Heart right ventricle (tissue), 16 donors: ENCODE data around the gene GFRA4. TPM values are rescaled to one million over a fixed set of nuclear protein-coding genes. Genes with fewer than 3 reads are reported as not detected.

Source experiments
- ATAC-seq, 8 donors: fragments of 200-7000 bp; cut with Tn5 transposase; one replicate each; pipeline ENCODE4 v1.9.1; 2020; ENCODE audit warnings: mild to moderate bottlenecking in 8 of 8, moderate library complexity in 8 of 8, moderate number of reproducible peaks in 1 of 8
- DNase-seq, 2 donors: peaks; one replicate each; pipeline ENCODE4 v3.0.0-alpha.2; 2020
- H3K27ac ChIP-seq, 10 donors: fragments of 200-600 bp; sonication (generic) in 2 of 10; one replicate each; pipeline versions ENCODE4 v1.5.0 to v1.8.0; 2020 to 2022; ENCODE audit warnings: mild to moderate bottlenecking in 3 of 10
- H3K27me3 ChIP-seq, 7 donors: fragments of 200-600 bp; one replicate each; pipeline ENCODE4 v1.8.0; 2021 to 2022; ENCODE audit warnings: mild to moderate bottlenecking in 2 of 7
- H3K36me3 ChIP-seq, 9 donors: fragments of 200-600 bp; sonication (generic) in 1 of 9; one replicate each; pipeline versions ENCODE4 v1.5.0 to v1.8.0; 2020 to 2022; ENCODE audit warnings: mild to moderate bottlenecking in 2 of 9
- H3K4me1 ChIP-seq, 9 donors: fragments of 200-600 bp; sonication (generic) in 1 of 9; one replicate each; pipeline versions ENCODE4 v1.5.0 to v1.8.0; 2020 to 2022; ENCODE audit warnings: mild to moderate bottlenecking in 4 of 9
- H3K4me3 ChIP-seq, 10 donors: fragments of 200-600 bp; sonication (generic) in 2 of 10; one replicate each; pipeline versions ENCODE4 v1.5.0 to v1.8.0; 2020 to 2022; ENCODE audit warnings: mild to moderate bottlenecking in 7 of 10, moderate library complexity in 2 of 10
- H3K9me3 ChIP-seq, 11 donors: fragments of 200-600 bp in 10 of 11; sonication (generic) in 2 of 11; one replicate each; pipeline versions ENCODE4 v1.5.0 to v1.8.0; 2013 to 2022; ENCODE audit warnings: mild to moderate bottlenecking in 2 of 11, control low read depth in 1 of 11, moderate library complexity in 1 of 11
- CTCF ChIP-seq, 9 donors: fragments of 200-600 bp; sonication (generic) in 2 of 9; IDR thresholded peaks; one replicate each; pipeline versions ENCODE4 v1.5.0 to v1.8.0; 2021 to 2022; ENCODE audit warnings: antibody characterized with exemption in 9 of 9, mild to moderate bottlenecking in 5 of 9, moderate library complexity in 1 of 9
- WGBS, 2 donors: extraction: QIAGEN DNeasy Blood & Tissue Kit; methylation state at CpG; one replicate each; pipeline ENCODE4 v1.1.7; 2013; ENCODE audit warnings: inconsistent platforms in 1 of 2; 5-methylcytosine and 5-hydroxymethylcytosine counted together
- intact Hi-C, 10 donors: fragments of 100-400 bp; cut with DNase I; formaldehyde crosslinking; loops; one replicate each; pipeline versions ENCODE4 v1.11.1 to v1.14.2; 2022
- polyA plus RNA-seq, 2 donors: library from polyadenylated mRNA; stranded (reverse); fragments of 200-250 nt; gene quantifications; one replicate each; pipeline ENCODE4 v1.2.3, GENCODE V29; 2013
- total RNA-seq, 10 donors: library from RNA; stranded (reverse); fragmentation: NEBNext Ultra II Directional in 3 of 10; extraction: Animal tissue kit (Norgen Biotek cat#: 25700) in 3 of 10; gene quantifications; one replicate each; pipeline versions ENCODE4 v1.2.1 to v1.2.4, GENCODE V29; 2021 to 2023
- donor health status: Arrhythmogenic right ventricular cardiomyopathy.
- donor health status: ischemic (EF 13 %, LVEDD 7.1; RV severe dilation, severe dysfunction).
- donor health status: healthy with polysubstance abuse.
- donor health status: DM: no; HTN: yes; CAD: no.
- donor health status: DM: no; HTN: no; CAD: no.
- donor health status: ischemic (EF 25% LVEDD 6.9; RV normal size, moderate dysfunction).
- donor health status: ischemic (EF 25% LVEDD 5.7; RV mildly dilated, moderate dysfunction).
- donor health status: healthy.
- donor health status: DM: yes; HTN: yes; CAD: no.
- donor health status: Ischemic cardiomyopathy.
- donor health status: ischemic (EF 35%, LVEDD 5.7; RV mildly dilated, moderate dysfunction).
- donor health status: nonischemic (EF 11% LVEDD 7.7; RV severe dilation, severe dysfunction).
- donor health status: DM: yes; HTN: yes; CAD: no.
- donor health status: PGD.
- donor health status: ischemic (EF 29% LVEDD 5.4; RV normal size, mild dysfunction).
- donor health status: nonischemic (EF 23%, LVEDD 6.1; RV moderate dilation, normal function).

Gene GFRA4
- total and polyA plus RNA-seq, 12 donors: not detected

- Histone ChIP-seq H3K27me3 (no peaks in the 10 kb centered on the region), H3K27ac (no peak overlapping the region), H3K4me1 (peaks cover 0 to 3% (median 0%) of the 10 kb centered on the region in 9 donors), H3K9me3 (no peaks in the 10 kb centered on the region), H3K4me3 (no peak overlapping the region), H3K36me3 (peaks cover 0 to 40% (median 3%) of the 10 kb centered on the region in 9 donors)
- no peak for DNase-seq
- WGBS, 2 donors: 89 to 93% methylated on average over 10 of the region's 10 CpGs
- TF ChIP-seq CTCF (IDR thresholded peaks at IDR 0.05): peak in 1 of 9 donors; percentile 7
- ATAC-seq: no peak
- intact Hi-C loops: no loop called here
These were observed 50.2 kb downstream of the GFRA4 start for GRCh38 chr20:3612795-3613572.

GRCh38 chr20:3611901-3612300 is 51.3 kb downstream of the GFRA4 start:
- no peak overlapping the region for H3K27ac ChIP-seq
- H3K27me3 ChIP-seq: no peaks in the 10 kb centered on the region
- 44 to 63% methylated on average over 1 of the region's 1 CpG for WGBS, 2 donors
- ATAC-seq (no peak), DNase-seq (no peak)
- intact Hi-C loops: no loop called here
- TF ChIP-seq CTCF (IDR thresholded peaks at IDR 0.05): no peak
- H3K4me1 ChIP-seq: peaks cover 0 to 3% (median 0%) of the 10 kb centered on the region in 9 donors
- H3K36me3 ChIP-seq: peaks cover 0 to 39% (median 4%) of the 10 kb centered on the region in 9 donors
- no peaks in the 10 kb centered on the region for H3K9me3 ChIP-seq
- H3K4me3 ChIP-seq: no peak overlapping the region

Other genes starting within 250 kb of the GFRA4 start
- 10 to 100 TPM; 30.9 to 44.0 (median 38.6) TPM for gene ATRN, start 192.4 kb downstream of the GFRA4 start, total RNA-seq
- gene ATRN, start 192.4 kb downstream of the GFRA4 start, polyA plus RNA-seq: 1 to 10 TPM; 4.6 to 8.3 TPM
- gene ADAM33, start 18.6 kb upstream of the GFRA4 start, total RNA-seq: 10 to 100 TPM in 2 of 10 donors, 1 to 10 TPM in 8; 1.6 to 13.2 (median 3.3) TPM
- 10 to 100 TPM in 1 of 2 donors, 1 to 10 TPM in 1; 5.6 to 71.8 TPM for gene ADAM33, start 18.6 kb upstream of the GFRA4 start, polyA plus RNA-seq
- gene SIGLEC1, start 49.2 kb upstream of the GFRA4 start, total RNA-seq: 10 to 100 TPM in 2 of 10 donors, 1 to 10 TPM in 8; 1.3 to 22.4 (median 2.8) TPM
- gene SIGLEC1, start 49.2 kb upstream of the GFRA4 start, polyA plus RNA-seq: 10 to 100 TPM in 1 of 2 donors, 1 to 10 TPM in 1; 1.8 to 13.0 TPM
- 10 to 100 TPM in 7 of 10 donors, 1 to 10 TPM in 3; 8.4 to 26.5 (median 11.2) TPM for gene HSPA12B, start 69.3 kb upstream of the GFRA4 start, total RNA-seq
- 10 to 100 TPM; 19.7 to 21.7 TPM for gene HSPA12B, start 69.3 kb upstream of the GFRA4 start, polyA plus RNA-seq
- gene ADISSP, start 104.4 kb upstream of the GFRA4 start, total RNA-seq: 10 to 100 TPM in 4 of 10 donors, 1 to 10 TPM in 6; 7.7 to 15.7 (median 9.7) TPM
- 10 to 100 TPM; 14.6 to 21.0 TPM for gene ADISSP, start 104.4 kb upstream of the GFRA4 start, polyA plus RNA-seq
- under 1 TPM in 6 of 10 donors, not detected in 4; 0.16 to 0.47 (median 0.23) TPM for gene SPEF1, start 118.0 kb upstream of the GFRA4 start, total RNA-seq
- under 1 TPM; 0.07 to 0.29 TPM for gene SPEF1, start 118.0 kb upstream of the GFRA4 start, polyA plus RNA-seq
- 10 to 100 TPM; 52.3 to 95.7 (median 67.7) TPM for gene CENPB, start 123.3 kb upstream of the GFRA4 start, total RNA-seq
- gene CENPB, start 123.3 kb upstream of the GFRA4 start, polyA plus RNA-seq: 10 to 100 TPM; 52.9 to 76.5 TPM
- gene CDC25B, start 132.9 kb upstream of the GFRA4 start, total RNA-seq: 10 to 100 TPM in 2 of 10 donors, 1 to 10 TPM in 8; 2.8 to 17.3 (median 5.0) TPM
- gene CDC25B, start 132.9 kb upstream of the GFRA4 start, polyA plus RNA-seq: 10 to 100 TPM; 12.6 to 15.9 TPM
- gene AP5S1, start 157.1 kb upstream of the GFRA4 start, total RNA-seq: 10 to 100 TPM; 12.0 to 17.5 (median 14.7) TPM
- 1 to 10 TPM; 7.2 to 9.8 TPM for gene AP5S1, start 157.1 kb upstream of the GFRA4 start, polyA plus RNA-seq
- gene MAVS, start 183.4 kb upstream of the GFRA4 start, total RNA-seq: 10 to 100 TPM; 36.3 to 48.7 (median 46.1) TPM
- gene MAVS, start 183.4 kb upstream of the GFRA4 start, polyA plus RNA-seq: 10 to 100 TPM; 17.5 to 38.6 TPM
- gene PANK2, start 226.0 kb upstream of the GFRA4 start, total RNA-seq: 10 to 100 TPM; 12.2 to 25.1 (median 17.2) TPM
- gene PANK2, start 226.0 kb upstream of the GFRA4 start, polyA plus RNA-seq: 10 to 100 TPM; 18.8 to 20.1 TPM